Gastrocnemius medialis (tissue), 4 donors: ENCODE measurements around the gene ITPKB. TPM values are rescaled to one million over a fixed set of nuclear protein-coding genes. Genes with fewer than 3 reads are reported as not detected.

Experiments
- ATAC-seq, 2 donors: fragments of 150-250 bp; one replicate each; pipeline ENCODE4 v1.9.1; 2016
- DNase-seq, 2 donors: peaks; one replicate each; pipeline ENCODE4 v3.0.0-alpha.2; 2019
- H3K27ac ChIP-seq, 4 donors: fragments of 200-600 bp; sonication (generic); 1 replicate in 1 of 4; 2 replicates in 3 of 4; pipeline ENCODE4 v1.5.1; 2016 to 2018; ENCODE audit warnings: mild to moderate bottlenecking in 2 of 4, moderate library complexity in 1 of 4
- H3K27me3 ChIP-seq, 3 donors: fragments of 200-600 bp; sonication (generic) in 2 of 3; 1 replicate in 1 of 3; 2 replicates in 2 of 3; pipeline versions ENCODE4 v1.5.1 to v1.6.0; 2016 to 2019; ENCODE audit warnings: mild to moderate bottlenecking in 1 of 3, moderate library complexity in 1 of 3
- H3K36me3 ChIP-seq, 2 donors: fragments of 200-600 bp; sonication (generic) in 1 of 2; one replicate each; pipeline ENCODE4 v1.5.1; 2017 to 2018
- H3K4me1 ChIP-seq, 2 donors: fragments of 200-600 bp; sonication (generic) in 1 of 2; one replicate each; pipeline ENCODE4 v1.5.1; 2016 to 2017; ENCODE audit warnings: mild to moderate bottlenecking in 2 of 2
- H3K4me3 ChIP-seq, 4 donors: fragments of 200-600 bp; sonication (generic) in 3 of 4; 1 replicate in 1 of 4; 2 replicates in 3 of 4; pipeline ENCODE4 v1.5.1; 2016 to 2019; ENCODE audit warnings: mild to moderate bottlenecking in 2 of 4
- H3K9me3 ChIP-seq, 3 donors: fragments of 200-600 bp; sonication (generic) in 2 of 3; 1 replicate in 1 of 3; 2 replicates in 2 of 3; pipeline ENCODE4 v1.5.1; 2016 to 2019
- POLR2A ChIP-seq, 2 donors: fragments of 450-650 bp; IDR thresholded peaks; one replicate each; pipeline ENCODE4 v1.6.1; 2017; ENCODE audit warnings: antibody characterized with exemption in 2 of 2, mild to moderate bottlenecking in 2 of 2, moderate library complexity in 2 of 2
- in situ Hi-C, 4 donors: fragments of 200-750 bp; cut with MboI; loops; one replicate each; pipeline versions ENCODE4 v1.15.0 to v1.8.0; 2017; ENCODE audit warnings: low sequenced_read_pairs in 4 of 4
- intact Hi-C: fragments of 100-400 bp; cut with DNase I; formaldehyde crosslinking; loops from one replicate; pipeline ENCODE4 v1.15.1; 2023; ENCODE audit warnings: low total_unique reads
- total RNA-seq, 4 donors: library from RNA; depleted of rRNA; stranded (reverse); fragments of >200 nt; gene quantifications; one replicate each; pipeline versions ENCODE4 v1.1.0 to v1.2.3, GENCODE V29; 2016
- TF ChIP-seq, protein P1 (sequence below), 5 experiments: fragments of 450-650 bp in 3 of 5; fragments of 200-600 bp in 2 of 5; sonication (generic) in 2 of 5; IDR thresholded peaks in 4 of 5; conservative IDR thresholded peaks in 1 of 5; 1 replicate in 4 of 5; 2 replicates in 1 of 5; pipeline ENCODE4 v1.5.1; 2016 to 2019; ENCODE audit warnings: antibody characterized with exemption in 5 of 5, mild to moderate bottlenecking in 3 of 5, moderate library complexity in 3 of 5

Gene ITPKB
- total RNA-seq, 4 donors from 2014 or later: 7.1 to 13.9 (median 7.8) TPM

GRCh38 chr1:226629210-226629895, 109.7 kb downstream of the ITPKB start:
- H3K4me3 ChIP-seq: no peak overlapping the region
- ATAC-seq: no peak
- no peaks in the 10 kb centered on the region for H3K36me3 ChIP-seq
- no peaks in the 10 kb centered on the region for H3K27me3 ChIP-seq
- H3K4me1 ChIP-seq: peaks cover 14 to 30% of the 10 kb centered on the region in 2 donors
- H3K27ac ChIP-seq: no peak overlapping the region
- intact Hi-C loops: loop anchor here (5.0 kb wide), 1 partner anchor 813 kb away; no protein-coding TSS in a partner anchor
- DNase-seq: peak in 1 of 2 donors; percentile 8
- in situ Hi-C loops: loop anchor here in 1 of 4 donors (25.0 kb wide), 1 partner anchor 808 kb away; no protein-coding TSS in a partner anchor
- no peaks in the 10 kb centered on the region for H3K9me3 ChIP-seq
- TF ChIP-seq POLR2A (IDR thresholded peaks at IDR 0.05): no peak
- TF ChIP-seq, protein P1, sequence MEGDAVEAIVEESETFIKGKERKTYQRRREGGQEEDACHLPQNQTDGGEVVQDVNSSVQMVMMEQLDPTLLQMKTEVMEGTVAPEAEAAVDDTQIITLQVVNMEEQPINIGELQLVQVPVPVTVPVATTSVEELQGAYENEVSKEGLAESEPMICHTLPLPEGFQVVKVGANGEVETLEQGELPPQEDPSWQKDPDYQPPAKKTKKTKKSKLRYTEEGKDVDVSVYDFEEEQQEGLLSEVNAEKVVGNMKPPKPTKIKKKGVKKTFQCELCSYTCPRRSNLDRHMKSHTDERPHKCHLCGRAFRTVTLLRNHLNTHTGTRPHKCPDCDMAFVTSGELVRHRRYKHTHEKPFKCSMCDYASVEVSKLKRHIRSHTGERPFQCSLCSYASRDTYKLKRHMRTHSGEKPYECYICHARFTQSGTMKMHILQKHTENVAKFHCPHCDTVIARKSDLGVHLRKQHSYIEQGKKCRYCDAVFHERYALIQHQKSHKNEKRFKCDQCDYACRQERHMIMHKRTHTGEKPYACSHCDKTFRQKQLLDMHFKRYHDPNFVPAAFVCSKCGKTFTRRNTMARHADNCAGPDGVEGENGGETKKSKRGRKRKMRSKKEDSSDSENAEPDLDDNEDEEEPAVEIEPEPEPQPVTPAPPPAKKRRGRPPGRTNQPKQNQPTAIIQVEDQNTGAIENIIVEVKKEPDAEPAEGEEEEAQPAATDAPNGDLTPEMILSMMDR (IDR thresholded peaks at IDR 0.05 in 4 of 5, conservative IDR thresholded peaks at IDR 0.05 in 1 of 5): no peak

- no peak for TF ChIP-seq POLR2A (IDR thresholded peaks at IDR 0.05)
- TF ChIP-seq, protein P1 (IDR thresholded peaks at IDR 0.05 in 4 of 5, conservative IDR thresholded peaks at IDR 0.05 in 1 of 5): no peak
- intact Hi-C loops: loop anchor here (5.0 kb wide), 1 partner anchor 814 kb away; no protein-coding TSS in a partner anchor
Observed at GRCh38 chr1:226628612-226629155, 110.4 kb downstream of the ITPKB start.

DNA sequence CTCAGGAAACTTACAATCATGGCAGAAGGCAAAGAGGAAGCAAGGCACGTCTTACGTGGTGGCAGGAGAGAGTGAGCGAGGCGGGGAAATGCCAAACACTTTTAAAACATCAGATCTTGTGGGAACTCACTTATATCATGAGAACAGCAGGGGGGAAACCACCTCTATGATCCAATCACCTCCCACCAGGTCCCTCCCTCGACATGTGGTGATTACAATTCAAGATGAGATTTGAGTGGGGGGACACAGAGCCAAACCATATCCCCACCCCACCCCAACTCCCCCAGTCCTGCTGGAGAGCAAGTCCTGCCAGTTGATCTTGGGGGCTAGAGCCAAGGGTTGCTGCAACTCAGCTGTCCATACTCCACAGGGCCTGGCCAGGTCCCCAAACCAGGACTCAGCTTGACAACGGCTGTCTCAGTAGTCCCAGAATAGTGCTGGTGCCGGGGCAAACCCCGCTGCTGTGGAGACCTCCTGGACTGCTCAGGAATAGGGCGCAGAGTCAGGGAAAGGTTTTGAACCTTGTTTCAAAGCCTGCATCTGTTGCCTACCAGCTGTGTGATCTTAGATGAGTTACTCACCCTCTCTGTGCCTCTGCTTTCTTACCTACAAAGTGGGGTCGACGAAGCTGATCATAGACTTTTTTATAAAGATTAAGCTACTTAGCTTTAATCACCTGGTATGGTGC, 111.0 kb downstream of the ITPKB start:
- DNase-seq: peak in 1 of 2 donors; percentile 17
- intact Hi-C loops (loop anchor here (5.0 kb wide), 1 partner anchor 814 kb away; no protein-coding TSS in a partner anchor), in situ Hi-C loops (loop anchor here in 1 of 4 donors (25.0 kb wide), 1 partner anchor 809 kb away; no protein-coding TSS in a partner anchor)
- Histone ChIP-seq H3K4me3 (no peak overlapping the region), H3K4me1 (peaks cover 4 to 17% of the 10 kb centered on the region in 2 donors), H3K27ac (no peak overlapping the region), H3K27me3 (no peaks in the 10 kb centered on the region), H3K36me3 (no peaks in the 10 kb centered on the region), H3K9me3 (no peaks in the 10 kb centered on the region)
- no peak for ATAC-seq
- TF ChIP-seq, protein P1 (IDR thresholded peaks at IDR 0.05 in 4 of 5, conservative IDR thresholded peaks at IDR 0.05 in 1 of 5): no peak
- TF ChIP-seq POLR2A (IDR thresholded peaks at IDR 0.05): no peak

More at GRCh38 chr1:226628612-226629155, 110.4 kb downstream of the ITPKB start:
- Histone ChIP-seq H3K4me1 (peaks cover 11 to 23% of the 10 kb centered on the region in 2 donors), H3K36me3 (no peaks in the 10 kb centered on the region), H3K4me3 (no peak overlapping the region), H3K9me3 (no peaks in the 10 kb centered on the region), H3K27me3 (no peaks in the 10 kb centered on the region), H3K27ac (no peak overlapping the region)
- in situ Hi-C loops: loop anchor here in 1 of 4 donors (25.0 kb wide), 1 partner anchor 809 kb away; no protein-coding TSS in a partner anchor
- no peak for ATAC-seq
- DNase-seq: no peak

GRCh38 chr1:226627050-226627755, 111.9 kb downstream of the ITPKB start:
- Histone ChIP-seq H3K4me3 (no peak overlapping the region), H3K36me3 (no peaks in the 10 kb centered on the region), H3K27me3 (no peaks in the 10 kb centered on the region), H3K4me1 (peaks cover 0 to 11% of the 10 kb centered on the region in 2 donors), H3K27ac (peak overlapping the region in 3 of 4 donors; percentile 20 to 38 (median 32)), H3K9me3 (peaks cover 0 to 2% (median 0%) of the 10 kb centered on the region in 3 donors)
- ATAC-seq: peak in 1 of 2 donors; percentile 24
- peak in 1 of 2 donors; percentile 17 for DNase-seq
- in situ Hi-C loops: loop anchor here in 1 of 4 donors (25.0 kb wide), 1 partner anchor 810 kb away; no protein-coding TSS in a partner anchor
- TF ChIP-seq POLR2A (IDR thresholded peaks at IDR 0.05): no peak
- TF ChIP-seq, protein P1 (IDR thresholded peaks at IDR 0.05 in 4 of 5, conservative IDR thresholded peaks at IDR 0.05 in 1 of 5): no peak
- intact Hi-C loops: loop anchor here (5.0 kb wide), 1 partner anchor 815 kb away; no protein-coding TSS in a partner anchor
